ENCODE measurements around the gene SEMA6D. TPM values are rescaled to one million over a fixed set of nuclear protein-coding genes. Genes with fewer than 3 reads are reported as not detected.

The SEMA6D gene
- total and polyA plus RNA-seq, 2 donors (not counting 3 experiments of a cell fraction or from before 2014, with no cell fraction given): 16.3 to 22.5 TPM

- dilution Hi-C loops (cut with MboI; ENCODE audit: extremely low pct_ligation_motif_present, low sequenced_read_pairs): no loop called here
- POLR2A ChIA-PET: no interaction called here
Measured at GRCh38 chr15:47669221-47669620, 48.1 kb upstream of the SEMA6D start.

More at GRCh38 chr15:47669221-47669620, 48.1 kb upstream of the SEMA6D start:
- no peaks in the 10 kb centered on the region for H3K27me3 ChIP-seq (ENCODE audit: control insufficient read depth in 2 of 2, insufficient read depth in 2 of 2, low read length in 2 of 2)
- no peaks in the 10 kb centered on the region for H4K20me1 ChIP-seq (replicated peaks; ENCODE audit: control insufficient read depth, extremely low read depth, insufficient read depth, low read length)
- CTCF ChIA-PET: no interaction called here
- FAIRE-seq (no peak), DNase-seq (ENCODE audit: low read depth, low spot score) (no peak)
- H3K27ac ChIP-seq (ENCODE audit: insufficient read depth, low read depth, low read length): no peak overlapping the region
- no TSS peak for BruUV-seq (replicated peaks)
- H3K9me3 ChIP-seq (replicated peaks; ENCODE audit: control insufficient read depth, insufficient read depth, low read length): no peaks in the 10 kb centered on the region
- H3K36me3 ChIP-seq (ENCODE audit: control insufficient read depth in 2 of 2, extremely low read depth in 1 of 2, insufficient read depth in 2 of 2, low read length in 2 of 2): no peaks in the 10 kb centered on the region
- H3K79me2 ChIP-seq (ENCODE audit: control insufficient read depth, insufficient read depth, low read length): no peaks in the 10 kb centered on the region
- H3K4me2 ChIP-seq (ENCODE audit: insufficient read depth, low read length): no peak overlapping the region
- peaks cover 43% of the 10 kb centered on the region for H3K4me1 ChIP-seq (ENCODE audit: control insufficient read depth, extremely low read depth, insufficient read depth, low read length)
- no peak overlapping the region for H2AFZ ChIP-seq (ENCODE audit: low read depth, low read length)
- no peak overlapping the region for H3K9ac ChIP-seq (replicated peaks; ENCODE audit: extremely low read depth, insufficient read depth, low read length)
- H3K9me1 ChIP-seq (replicated peaks; ENCODE audit: control insufficient read depth, extremely low read depth, insufficient read depth, low read length): no peaks in the 10 kb centered on the region
- no peak overlapping the region for H3K4me3 ChIP-seq (replicated peaks in 1 of 3; ENCODE audit: insufficient read depth in 1 of 3, low read depth in 1 of 3, low read length in 3 of 3)
- intact Hi-C loops (cut with micrococcal nuclease): no loop called here
- TF ChIP-seq EZH2 (IDR thresholded peaks at IDR 0.05; ENCODE audit: borderline replicate concordance, low read depth, low read length, severe bottlenecking): no peak
- no peak for TF ChIP-seq JUN (IDR thresholded peaks at IDR 0.05; ENCODE audit: borderline replicate concordance, insufficient read depth, insufficient read length, low read depth)
- TF ChIP-seq MAX (IDR thresholded peaks at IDR 0.05; ENCODE audit: insufficient read depth, insufficient read length): no peak
- TF ChIP-seq CTCF (IDR thresholded peaks at IDR 0.05; ENCODE audit: extremely low read depth in 1 of 2, insufficient read depth in 1 of 2, low read depth in 1 of 2, low read length in 2 of 2): no peak
- TF ChIP-seq GATA2 (IDR thresholded peaks at IDR 0.05; ENCODE audit: insufficient read depth, insufficient read length, low read depth, low read length): no peak
- no peak for TF ChIP-seq POLR2A (IDR thresholded peaks at IDR 0.05; ENCODE audit: low read depth, low read length)
- no peak for TF ChIP-seq POLR2AphosphoS5 (IDR thresholded peaks at IDR 0.05; ENCODE audit: insufficient read depth, low read depth, low read length)
- TF ChIP-seq FOS (IDR thresholded peaks at IDR 0.05; ENCODE audit: borderline replicate concordance, insufficient read depth, low read length): no peak
- TF ChIP-seq MYC (IDR thresholded peaks at IDR 0.05; ENCODE audit: low read depth, low read length): no peak

Measured in endothelial cell of umbilical vein (primary cell).